ENCODE results near the gene PCK1. TPM values are rescaled to one million over a fixed set of nuclear protein-coding genes. Genes with fewer than 3 reads are reported as not detected.

The PCK1 gene
- total RNA-seq, 1 experiment from 2014 or later = 0.21 TPM

DNA sequence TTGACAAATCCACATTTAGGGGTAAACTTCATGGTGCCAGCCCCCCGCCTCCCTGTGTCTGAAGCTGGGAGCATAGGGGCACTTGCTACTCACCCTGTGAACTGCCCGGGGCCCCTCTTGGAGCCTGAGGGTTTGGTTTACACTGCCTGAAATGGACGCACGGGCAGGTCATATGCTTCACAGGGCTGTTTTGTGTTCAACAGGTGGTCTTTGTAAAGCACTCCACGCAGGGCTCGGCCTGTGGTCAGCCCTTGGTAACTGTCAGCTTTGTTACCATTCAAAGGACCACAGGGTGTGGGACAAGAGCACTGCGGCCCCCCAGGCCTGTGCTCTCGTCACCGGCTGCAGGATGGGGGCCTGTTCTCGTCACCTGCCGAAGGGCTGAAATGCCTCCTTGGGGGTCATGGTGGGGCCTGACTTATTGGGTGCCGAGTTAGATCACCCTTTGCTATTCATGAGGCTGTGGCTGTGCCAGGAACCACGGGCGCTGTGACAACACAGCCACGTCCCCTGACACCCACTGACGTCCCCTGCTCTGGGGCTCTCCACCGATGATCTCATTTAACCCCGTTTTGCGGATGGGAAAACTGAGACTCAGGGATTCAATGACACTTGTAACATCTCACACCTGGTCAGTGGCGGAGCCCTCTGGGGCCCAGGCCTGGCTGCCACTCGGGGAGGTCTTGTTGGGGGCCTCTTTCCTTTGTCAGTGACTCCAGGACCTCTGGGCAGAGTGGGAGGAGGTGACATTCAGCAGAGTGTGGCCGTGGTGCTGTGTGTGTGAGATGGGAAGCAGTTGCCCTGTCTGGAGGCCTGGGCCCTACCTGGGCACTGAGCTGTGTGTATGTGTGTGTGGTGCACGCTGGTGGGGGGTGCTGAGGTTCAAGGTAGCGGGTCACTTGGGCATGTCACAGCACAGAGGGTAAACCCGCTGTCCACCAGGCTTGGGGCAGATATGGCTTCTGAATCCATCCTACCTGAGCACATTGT, 34.4 kb downstream of the PCK1 start:
- H3K27me3 ChIP-seq (ENCODE audit: control insufficient read depth, insufficient read depth, low read length) = no peaks in the 10 kb centered on the region
- H3K4me3 ChIP-seq (ENCODE audit: low read depth in 2 of 2, low read length in 2 of 2) = no peak overlapping the region
- no peak overlapping the region for H3K27ac ChIP-seq (ENCODE audit: low read length)
- BruUV-seq (replicated peaks) = no TSS peak
- ChIA-PET POLR2A (no interaction called here), CTCF (interaction anchor here (0.9 to 1.5 kb wide), 5 partner anchors 80 to 615 kb away, joined by 3 to 11 read pairs (median 5); no protein-coding TSS in a partner anchor)
- TF ChIP-seq, protein P1, sequence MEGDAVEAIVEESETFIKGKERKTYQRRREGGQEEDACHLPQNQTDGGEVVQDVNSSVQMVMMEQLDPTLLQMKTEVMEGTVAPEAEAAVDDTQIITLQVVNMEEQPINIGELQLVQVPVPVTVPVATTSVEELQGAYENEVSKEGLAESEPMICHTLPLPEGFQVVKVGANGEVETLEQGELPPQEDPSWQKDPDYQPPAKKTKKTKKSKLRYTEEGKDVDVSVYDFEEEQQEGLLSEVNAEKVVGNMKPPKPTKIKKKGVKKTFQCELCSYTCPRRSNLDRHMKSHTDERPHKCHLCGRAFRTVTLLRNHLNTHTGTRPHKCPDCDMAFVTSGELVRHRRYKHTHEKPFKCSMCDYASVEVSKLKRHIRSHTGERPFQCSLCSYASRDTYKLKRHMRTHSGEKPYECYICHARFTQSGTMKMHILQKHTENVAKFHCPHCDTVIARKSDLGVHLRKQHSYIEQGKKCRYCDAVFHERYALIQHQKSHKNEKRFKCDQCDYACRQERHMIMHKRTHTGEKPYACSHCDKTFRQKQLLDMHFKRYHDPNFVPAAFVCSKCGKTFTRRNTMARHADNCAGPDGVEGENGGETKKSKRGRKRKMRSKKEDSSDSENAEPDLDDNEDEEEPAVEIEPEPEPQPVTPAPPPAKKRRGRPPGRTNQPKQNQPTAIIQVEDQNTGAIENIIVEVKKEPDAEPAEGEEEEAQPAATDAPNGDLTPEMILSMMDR (IDR thresholded peaks at IDR 0.05) = no peak
- TF ChIP-seq TCF7L2 (IDR thresholded peaks at IDR 0.05; ENCODE audit: low read depth, low read length) (no peak), POLR2AphosphoS5 (IDR thresholded peaks at IDR 0.05; ENCODE audit: low read depth, low read length) (no peak), SIN3A (IDR thresholded peaks at IDR 0.05; ENCODE audit: borderline replicate concordance, insufficient read depth, low read depth, low read length) (no peak)
- TF ChIP-seq, protein P2, sequence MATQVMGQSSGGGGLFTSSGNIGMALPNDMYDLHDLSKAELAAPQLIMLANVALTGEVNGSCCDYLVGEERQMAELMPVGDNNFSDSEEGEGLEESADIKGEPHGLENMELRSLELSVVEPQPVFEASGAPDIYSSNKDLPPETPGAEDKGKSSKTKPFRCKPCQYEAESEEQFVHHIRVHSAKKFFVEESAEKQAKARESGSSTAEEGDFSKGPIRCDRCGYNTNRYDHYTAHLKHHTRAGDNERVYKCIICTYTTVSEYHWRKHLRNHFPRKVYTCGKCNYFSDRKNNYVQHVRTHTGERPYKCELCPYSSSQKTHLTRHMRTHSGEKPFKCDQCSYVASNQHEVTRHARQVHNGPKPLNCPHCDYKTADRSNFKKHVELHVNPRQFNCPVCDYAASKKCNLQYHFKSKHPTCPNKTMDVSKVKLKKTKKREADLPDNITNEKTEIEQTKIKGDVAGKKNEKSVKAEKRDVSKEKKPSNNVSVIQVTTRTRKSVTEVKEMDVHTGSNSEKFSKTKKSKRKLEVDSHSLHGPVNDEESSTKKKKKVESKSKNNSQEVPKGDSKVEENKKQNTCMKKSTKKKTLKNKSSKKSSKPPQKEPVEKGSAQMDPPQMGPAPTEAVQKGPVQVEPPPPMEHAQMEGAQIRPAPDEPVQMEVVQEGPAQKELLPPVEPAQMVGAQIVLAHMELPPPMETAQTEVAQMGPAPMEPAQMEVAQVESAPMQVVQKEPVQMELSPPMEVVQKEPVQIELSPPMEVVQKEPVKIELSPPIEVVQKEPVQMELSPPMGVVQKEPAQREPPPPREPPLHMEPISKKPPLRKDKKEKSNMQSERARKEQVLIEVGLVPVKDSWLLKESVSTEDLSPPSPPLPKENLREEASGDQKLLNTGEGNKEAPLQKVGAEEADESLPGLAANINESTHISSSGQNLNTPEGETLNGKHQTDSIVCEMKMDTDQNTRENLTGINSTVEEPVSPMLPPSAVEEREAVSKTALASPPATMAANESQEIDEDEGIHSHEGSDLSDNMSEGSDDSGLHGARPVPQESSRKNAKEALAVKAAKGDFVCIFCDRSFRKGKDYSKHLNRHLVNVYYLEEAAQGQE (IDR thresholded peaks at IDR 0.05; ENCODE audit: insufficient read depth in 1 of 2, low read depth in 2 of 2, low read length in 1 of 2) = no peak
- intact Hi-C loops (cut with micrococcal nuclease; ENCODE audit: unreplicated experiment) = no loop called here
- DNase-seq (ENCODE audit: low read depth, low spot score) (no peak), ATAC-seq (no peak)
- in situ Hi-C loops (cut with HindIII; ENCODE audit: low pct_unique_long_range_greater_than_20kb, low sequenced_read_pairs) = no loop called here
- no peaks in the 10 kb centered on the region; the same call in 1 of the 2 replicates for H3K4me1 ChIP-seq (ENCODE audit: control insufficient read depth, insufficient read depth, low read length)
- no peaks in the 10 kb centered on the region for H3K36me3 ChIP-seq (ENCODE audit: control insufficient read depth, insufficient read depth, low read length)
- H3K9me3 ChIP-seq (ENCODE audit: control insufficient read depth, insufficient read depth, low read depth, low read length) = no peaks in the 10 kb centered on the region

DNA sequence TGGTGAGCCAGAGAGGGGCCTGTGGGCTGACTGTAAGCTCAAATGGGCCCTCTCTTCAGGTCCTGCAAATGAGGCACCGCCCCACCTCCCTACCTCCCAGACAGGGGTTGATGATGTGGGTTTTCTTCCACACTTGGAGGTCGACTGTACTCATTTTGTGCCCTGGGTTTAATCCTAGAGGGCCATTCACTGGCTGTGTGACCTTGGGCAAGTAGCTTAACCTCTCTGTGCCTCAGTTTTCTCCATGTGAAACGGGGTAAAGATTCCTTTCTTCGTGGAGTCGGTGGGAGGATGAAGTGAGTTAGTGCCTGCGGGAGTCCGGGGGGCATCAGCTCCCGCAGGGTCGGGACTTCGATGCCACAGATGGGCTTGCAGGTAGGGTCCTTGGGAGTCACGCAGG, 35.4 kb downstream of the PCK1 start:
- TF ChIP-seq SIN3A (IDR thresholded peaks at IDR 0.05; ENCODE audit: borderline replicate concordance, insufficient read depth, low read depth, low read length) (no peak), TCF7L2 (IDR thresholded peaks at IDR 0.05; ENCODE audit: low read depth, low read length) (no peak), POLR2AphosphoS5 (IDR thresholded peaks at IDR 0.05; ENCODE audit: low read depth, low read length) (no peak)
- TF ChIP-seq, protein P2 (IDR thresholded peaks at IDR 0.05; ENCODE audit: insufficient read depth in 1 of 2, low read depth in 2 of 2, low read length in 1 of 2) = no peak
- TF ChIP-seq, protein P1 (IDR thresholded peaks at IDR 0.05) = no peak
- no peak for ATAC-seq
- Histone ChIP-seq H3K9me3 (ENCODE audit: control insufficient read depth, insufficient read depth, low read depth, low read length) (no peaks in the 10 kb centered on the region), H3K27ac (ENCODE audit: low read length) (no peak overlapping the region), H3K27me3 (ENCODE audit: control insufficient read depth, insufficient read depth, low read length) (no peaks in the 10 kb centered on the region), H3K36me3 (ENCODE audit: control insufficient read depth, insufficient read depth, low read length) (no peaks in the 10 kb centered on the region), H3K4me1 (ENCODE audit: control insufficient read depth, insufficient read depth, low read length) (no peaks in the 10 kb centered on the region; the same call in 1 of the 2 replicates), H3K4me3 (ENCODE audit: low read depth in 2 of 2, low read length in 2 of 2) (peak overlapping the region in 1 of 2 experiments; percentile 36; a peak in 1 of 4 replicates)
- CTCF ChIA-PET = interaction anchor here (0.9 to 1.5 kb wide), 3 partner anchors 87 to 614 kb away, joined by 3 to 6 read pairs (median 5); no protein-coding TSS in a partner anchor
- intact Hi-C loops (cut with micrococcal nuclease; ENCODE audit: unreplicated experiment) = no loop called here
- in situ Hi-C loops (cut with HindIII; ENCODE audit: low pct_unique_long_range_greater_than_20kb, low sequenced_read_pairs) = no loop called here
- BruUV-seq (replicated peaks) = no TSS peak
- DNase-seq (ENCODE audit: low read depth, low spot score) = no peak
- POLR2A ChIA-PET = no interaction called here

Data from Panc1 (cell line).